GM21529 (cell line): ENCODE data around the gene NSMCE1.
"Not testable (repeated sequence)": the region's sequence is repeated elsewhere in the genome, so short reads cannot be mapped to it uniquely, and the experiment has no call there.

Experiments
- ATAC-seq: cut with Tn5 transposase; IDR thresholded peaks from one replicate; pipeline ENCODE4 v1.9.1; 2021; ENCODE audit not compliant: unreplicated experiment

The NSMCE1 gene

DNA sequence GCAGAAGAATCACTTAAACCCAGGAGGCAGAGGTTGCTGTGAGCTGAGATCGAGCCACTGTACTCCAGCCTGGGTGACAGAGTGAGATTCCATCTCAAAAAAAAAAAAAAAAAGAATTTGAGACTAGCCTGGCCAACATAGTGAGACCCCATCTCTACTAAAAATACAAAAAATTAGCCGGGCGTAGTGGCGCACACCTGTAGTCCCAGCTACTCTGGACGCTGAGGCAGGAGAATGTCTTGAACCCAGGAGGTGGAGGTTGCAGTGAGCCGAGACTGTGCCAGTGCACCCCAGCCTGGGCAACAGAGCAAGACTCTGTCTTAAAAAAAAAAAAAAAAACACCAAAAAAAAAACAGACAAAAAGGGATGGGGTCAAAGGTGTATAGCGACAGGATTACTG is 4.1 kb upstream of the NSMCE1 start:
- ATAC-seq, result not testable (repeated sequence)

DNA sequence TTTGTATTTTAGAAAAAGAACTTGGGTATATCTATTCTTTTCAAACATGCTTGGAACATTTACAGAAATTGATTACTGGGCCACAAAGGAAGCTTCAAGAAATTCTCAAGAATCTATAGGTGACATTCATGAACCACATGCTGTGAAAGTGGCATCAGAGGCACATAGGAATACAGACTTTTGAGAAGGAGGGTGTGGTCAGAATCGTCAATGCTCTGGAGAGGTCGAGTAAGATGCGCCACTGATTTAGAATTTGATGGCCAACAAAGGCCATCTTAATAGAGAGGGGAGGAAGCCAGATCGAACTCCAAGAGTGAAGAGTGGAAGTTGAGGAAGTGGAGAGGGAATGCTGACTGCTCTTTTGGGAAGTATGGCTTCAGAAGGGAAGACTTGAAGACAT is 3.5 kb upstream of the NSMCE1 start:
- ATAC-seq, result no peak

DNA sequence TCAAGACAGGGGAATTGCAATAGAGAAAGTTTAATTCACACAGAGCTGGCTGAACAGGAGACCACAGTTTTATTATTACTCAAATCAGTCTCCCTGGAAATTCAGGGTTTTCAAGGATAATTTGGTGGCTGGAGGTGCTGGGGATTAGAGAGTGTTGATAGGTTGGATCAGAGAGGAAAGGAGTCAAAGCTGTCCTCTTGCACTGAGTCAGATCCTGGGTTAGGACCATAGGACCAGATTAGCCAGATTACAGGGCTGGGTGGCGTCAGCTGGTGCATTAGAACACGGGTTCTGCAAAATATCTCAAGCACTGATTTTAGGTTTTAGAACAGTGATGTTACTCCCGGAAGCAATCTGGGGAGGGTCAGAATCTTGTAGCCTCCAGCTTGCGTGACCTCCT is 1.8 kb upstream of the NSMCE1 start:
- ATAC-seq, result no peak

DNA sequence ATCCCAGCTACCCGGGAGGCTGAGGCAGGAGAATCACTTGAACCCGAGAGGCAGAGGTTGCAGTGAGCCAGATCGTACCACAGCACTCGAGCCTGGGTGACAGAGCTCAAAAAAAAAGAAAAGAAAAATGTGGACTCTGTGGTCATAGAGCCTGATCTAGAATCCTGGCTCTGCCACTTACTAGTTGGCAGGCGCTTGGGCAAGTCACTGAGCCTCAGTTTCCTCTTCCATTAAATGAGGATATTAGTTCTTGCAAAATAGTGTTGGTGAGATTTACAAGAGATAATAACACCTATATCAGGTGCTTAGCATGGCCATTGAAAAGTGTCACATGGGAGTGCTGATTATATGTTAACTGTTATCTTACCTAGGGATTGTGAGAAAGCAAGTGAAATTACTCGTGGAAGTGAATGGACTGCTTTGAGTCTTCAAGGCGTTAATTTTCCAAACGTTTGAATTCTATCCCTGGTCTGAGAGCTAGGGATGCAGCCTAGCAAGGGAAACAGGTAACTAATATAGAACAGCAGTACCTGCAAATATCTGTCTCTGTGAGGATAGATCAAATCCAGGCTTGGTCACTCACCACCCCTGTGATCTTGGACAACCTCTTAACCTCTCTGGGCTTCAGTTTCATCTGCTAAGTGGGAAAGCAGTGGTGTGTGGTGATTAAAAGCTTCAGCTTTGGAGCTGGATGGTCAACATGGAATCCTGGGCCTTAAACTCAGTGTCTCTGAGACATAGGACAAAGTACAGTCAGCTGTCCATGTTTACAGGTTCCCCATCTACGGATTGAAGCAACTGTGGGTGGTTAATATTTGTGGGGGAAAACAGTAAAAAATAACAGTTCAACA is 953 bp upstream of the NSMCE1 start:
- no peak for ATAC-seq

DNA sequence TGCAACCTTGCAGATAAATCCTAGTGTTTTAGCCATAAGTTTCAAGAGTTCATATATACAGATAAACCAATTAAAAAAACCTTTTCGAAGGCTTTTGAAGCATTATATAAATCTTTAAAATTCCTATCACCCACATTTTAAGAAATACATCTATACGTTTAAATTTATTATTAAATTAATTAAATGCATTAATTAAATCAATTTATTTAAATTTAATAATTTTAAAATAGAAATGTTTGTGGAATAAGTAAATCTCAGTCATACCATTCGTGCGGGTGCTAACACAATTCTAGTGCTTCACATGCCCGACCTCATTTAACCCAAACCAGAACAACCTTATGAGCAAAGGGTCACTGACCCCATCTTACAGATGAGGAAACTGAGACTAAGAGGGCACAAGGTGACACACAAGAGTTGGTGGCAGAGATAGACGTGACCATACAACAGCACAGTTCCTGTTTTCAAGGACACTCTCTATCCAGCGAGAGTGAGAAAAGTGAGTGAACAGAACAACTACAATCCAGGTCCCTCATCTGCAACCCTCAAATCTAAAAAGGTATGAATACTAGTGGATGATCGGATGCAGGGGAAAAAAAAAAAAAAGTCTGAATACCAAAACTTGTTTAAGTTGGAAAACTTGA is 1.4 kb downstream of the NSMCE1 start:
- no peak for ATAC-seq

DNA sequence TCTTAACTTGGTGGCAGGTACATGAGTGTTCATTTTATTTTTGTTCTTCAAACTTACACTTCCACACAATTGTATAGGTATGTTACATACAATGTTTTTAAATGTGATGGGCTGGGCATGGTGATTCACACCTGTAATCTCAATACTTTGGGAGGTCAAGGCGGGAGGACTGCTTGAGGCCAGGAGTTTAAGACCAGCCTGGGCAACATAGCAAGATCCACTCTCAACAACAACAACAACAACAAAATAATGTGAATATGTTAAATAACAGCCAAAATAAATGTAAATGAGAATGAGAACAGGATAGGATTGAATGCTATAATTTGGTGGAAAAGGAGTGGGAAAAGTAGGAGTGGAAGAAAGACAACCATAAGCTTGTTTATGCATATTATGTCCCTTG is 2.6 kb downstream of the NSMCE1 start:
- ATAC-seq, result no peak

DNA sequence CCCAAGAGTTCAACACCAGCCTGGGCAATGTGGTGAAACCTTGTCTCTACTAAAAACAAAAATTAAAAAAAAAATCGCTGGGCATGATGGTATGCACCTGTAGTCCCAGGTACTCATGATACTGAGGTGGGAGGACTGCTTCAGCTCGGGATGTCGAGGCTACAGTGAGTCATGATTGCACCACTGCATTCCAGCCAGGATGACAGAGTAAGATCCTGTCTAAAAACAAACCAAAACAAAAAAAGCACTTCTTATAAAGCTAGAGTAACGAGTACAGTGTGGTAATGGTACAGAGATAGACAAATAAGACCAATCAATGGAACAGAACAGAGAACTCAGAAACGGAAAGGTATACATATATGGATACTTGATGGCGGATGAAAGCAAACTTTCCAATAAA is 4.4 kb downstream of the NSMCE1 start:
- no peak for ATAC-seq

DNA sequence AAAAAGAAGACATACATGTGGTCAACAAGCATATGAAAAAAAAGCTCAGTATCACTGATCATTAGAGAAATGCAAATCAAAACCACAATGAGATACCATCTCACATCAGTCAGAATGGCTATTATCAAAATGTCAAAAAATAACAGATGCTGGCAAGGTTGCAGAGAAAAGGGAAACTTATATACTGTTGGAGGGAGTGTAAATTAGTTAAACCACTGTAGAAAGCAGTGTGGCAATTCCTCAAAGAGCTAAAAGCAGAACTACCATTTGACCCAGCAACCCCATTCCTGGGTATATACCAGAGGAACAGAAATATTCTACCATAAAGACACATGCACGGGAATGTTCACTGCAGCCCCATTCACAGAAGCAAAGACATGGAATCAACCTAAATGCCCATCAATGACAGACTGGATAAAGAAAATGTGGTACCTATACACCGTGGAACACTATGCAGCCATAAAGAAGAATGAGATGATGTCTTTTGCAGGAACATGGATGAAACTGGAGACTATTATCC is 5.6 kb downstream of the NSMCE1 start:
- not testable (repeated sequence) for ATAC-seq

DNA sequence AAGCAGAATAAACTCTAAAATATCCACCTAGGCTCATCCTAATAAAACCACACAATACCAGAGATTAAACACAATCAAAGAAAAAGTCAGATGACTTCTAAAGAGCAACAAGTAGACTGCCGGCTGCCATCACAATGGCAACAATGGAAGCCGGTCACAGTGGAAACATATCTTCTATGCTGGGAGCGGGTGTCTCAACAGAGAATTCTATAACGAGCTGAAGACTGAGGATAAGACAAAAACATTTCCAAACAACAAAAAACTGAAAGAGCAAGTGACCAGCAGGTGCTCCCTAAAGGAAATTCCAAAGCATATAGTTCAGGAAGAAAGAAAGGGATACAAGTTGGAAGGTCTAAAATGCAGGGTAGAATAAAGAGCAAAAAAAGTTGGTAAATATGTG is 8.9 kb downstream of the NSMCE1 start:
- no peak for ATAC-seq

DNA sequence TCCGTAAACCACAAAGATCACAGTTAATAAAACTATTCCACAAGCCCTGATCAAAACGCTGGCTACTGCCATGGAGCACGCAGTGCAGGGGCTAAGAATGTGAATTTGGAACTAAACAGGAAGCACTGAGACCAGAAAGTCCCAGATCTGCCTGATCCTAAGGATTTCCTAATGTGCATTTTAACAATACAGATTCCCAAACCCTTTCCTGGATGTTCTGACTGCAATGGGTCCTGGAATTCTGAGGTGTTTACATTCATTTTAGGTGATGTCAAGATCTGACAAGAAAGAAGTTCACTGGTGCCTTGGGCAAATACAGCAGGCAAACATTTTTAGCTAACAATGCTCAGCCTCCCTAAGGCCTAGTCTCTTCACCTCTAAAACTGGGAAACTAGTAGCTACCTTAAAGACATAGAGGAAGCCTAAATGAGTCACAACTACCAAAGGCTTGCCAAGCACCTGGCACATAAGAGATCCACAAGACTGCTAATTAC is 10.3 kb downstream of the NSMCE1 start:
- no peak for ATAC-seq

DNA sequence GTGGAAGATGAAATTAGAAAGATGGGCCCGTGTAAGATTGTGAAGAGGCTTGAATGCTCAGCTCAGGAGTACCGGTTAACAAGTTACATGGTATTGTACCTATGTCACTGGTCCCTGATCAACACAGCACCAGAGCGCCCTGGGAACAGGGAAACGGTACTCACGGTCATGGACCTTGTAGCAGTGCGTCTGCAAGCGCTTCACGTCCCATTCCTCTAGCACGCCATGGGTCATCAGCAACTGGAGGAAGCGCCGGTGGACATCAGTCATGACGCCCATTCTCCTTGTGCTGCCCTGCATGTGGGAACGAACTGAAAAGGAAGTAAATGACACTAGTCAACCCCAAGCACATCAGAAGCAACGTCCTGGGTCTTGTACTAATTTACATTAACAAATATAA is 11.3 kb downstream of the NSMCE1 start:
- ATAC-seq, result no peak

DNA sequence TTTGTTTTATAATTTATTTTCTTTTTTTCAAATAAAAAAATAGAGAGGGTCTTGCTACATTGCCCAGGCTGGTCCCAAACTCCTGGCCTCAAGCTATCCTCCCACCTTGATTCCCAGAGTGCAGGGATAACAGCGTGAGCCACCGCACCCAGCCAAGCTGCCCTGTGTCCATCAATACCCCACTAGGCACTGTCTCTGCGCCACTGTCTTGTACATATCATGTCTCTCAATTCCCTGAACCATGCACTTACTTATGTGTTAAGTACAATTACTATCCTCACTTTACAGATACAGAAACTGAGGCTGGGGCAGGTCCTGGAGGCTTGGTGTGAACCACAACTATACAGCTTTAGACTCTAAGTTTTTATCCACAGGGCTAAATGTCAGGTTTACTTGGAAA is 11.7 kb downstream of the NSMCE1 start:
- ATAC-seq, result no peak

DNA sequence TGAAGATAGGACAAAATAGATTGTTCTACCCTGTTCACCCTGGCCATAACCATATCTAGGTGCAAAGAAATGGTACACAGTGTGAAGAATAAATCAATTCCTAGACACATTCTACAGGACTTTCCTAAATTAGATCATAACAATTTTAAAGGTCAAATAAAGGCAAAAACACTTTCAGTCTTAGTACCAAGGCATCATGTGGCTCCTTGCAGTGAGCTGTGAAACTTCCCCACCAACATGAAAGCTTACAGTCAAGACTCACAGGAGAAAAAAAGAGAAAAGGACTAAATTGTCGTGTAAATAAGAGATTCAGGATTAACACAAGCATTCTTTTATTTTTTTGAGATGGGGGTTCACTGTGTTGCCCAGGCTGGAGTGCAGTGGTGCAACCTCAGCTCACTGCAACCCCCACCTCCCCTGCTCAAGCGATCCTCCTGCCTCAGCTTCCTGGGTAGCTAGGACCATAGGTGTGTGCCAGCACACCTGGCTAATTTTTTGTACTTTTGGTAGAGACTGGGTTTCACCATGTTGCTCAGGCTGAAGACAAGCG is 14.2 kb downstream of the NSMCE1 start:
- peak; percentile 70 for ATAC-seq

DNA sequence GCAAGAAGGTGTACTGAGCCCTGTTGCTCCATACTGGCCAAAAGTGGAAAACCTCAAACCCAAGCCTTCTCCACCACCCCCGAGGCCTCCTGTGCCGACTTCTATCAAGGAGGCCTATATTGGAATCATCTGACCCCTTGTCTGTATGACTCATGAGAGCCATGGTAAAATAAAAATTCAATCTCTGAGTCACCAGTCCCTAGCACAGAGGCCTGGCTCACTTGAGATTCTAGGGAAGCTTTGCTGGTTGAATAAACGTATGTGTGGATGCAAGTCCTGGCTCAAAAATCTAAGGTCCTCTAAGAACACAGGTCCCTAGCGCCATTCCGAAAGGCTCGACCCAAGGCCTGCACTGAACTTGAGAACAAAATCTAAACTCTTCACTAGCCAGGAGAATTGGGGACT is 15.0 kb downstream of the NSMCE1 start:
- no peak for ATAC-seq

DNA sequence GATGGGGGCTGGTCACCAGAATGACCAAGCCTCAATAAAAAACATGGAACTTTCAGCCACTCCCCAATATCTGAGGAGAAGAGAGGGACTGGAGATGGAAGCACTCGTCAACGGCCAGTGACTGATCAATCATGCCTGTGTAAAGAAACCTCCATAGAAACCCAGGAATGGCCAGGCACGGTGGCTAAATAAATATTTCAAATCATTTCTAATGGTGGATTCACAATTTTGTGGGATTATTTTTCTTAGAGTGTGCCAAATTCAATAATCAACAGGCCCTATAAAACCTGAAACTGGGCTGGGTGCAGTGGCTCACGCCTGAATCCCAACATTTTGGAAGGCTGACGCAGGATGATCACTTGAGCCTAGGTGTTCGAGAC is 16.4 kb downstream of the NSMCE1 start:
- no peak for ATAC-seq

DNA sequence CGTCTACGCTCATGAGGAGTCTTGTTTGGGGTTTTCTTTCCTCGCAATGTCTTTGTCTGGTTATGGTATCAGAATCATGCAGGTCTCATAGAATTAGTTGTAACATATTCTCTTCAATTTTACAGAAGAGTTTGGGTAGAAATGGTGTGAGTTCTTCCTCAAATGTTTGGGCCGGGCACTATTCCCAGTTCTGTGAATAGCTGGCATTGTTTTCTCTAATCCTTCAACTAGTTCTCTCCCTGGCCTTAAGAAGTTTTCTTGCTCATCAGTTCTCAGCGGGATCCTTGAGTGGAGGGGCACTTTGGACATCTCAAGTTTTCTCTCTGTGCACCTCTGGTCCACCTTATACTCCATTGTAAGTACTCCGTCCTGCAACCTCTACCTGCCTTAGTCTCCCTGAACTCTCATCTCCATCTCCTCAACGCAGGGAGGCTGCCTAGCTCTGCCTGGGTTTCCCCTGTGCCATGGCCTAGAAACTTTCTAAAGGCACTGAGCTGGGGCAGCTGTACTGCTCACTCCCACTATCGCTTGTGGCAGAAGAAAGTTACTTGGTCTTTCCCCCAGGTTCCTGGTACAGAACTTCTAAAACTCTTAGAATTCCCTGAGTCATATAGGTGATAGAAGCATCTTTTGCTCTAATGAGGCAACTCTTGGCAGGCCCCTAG is 16.9 kb downstream of the NSMCE1 start:
- no peak for ATAC-seq

DNA sequence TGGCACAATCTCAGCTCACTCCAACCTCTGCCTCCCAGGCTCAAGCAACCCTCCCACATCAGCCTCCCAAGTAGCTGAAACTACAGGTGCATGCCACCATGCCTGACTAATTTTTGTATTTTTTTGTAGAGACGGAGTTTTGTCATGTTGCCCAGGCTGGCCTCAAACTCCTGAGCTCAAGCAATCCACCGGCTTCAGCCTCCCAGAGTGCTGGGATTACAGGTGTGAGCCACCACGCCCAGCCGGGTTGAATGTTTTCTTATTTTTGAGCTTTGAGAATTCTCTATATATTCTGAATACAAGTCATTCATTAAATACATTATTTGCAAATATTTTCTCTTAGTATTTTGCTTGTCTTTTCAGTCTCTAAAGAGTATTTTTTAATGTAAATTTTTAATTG is 19.7 kb downstream of the NSMCE1 start:
- ATAC-seq, result not testable (repeated sequence)

DNA sequence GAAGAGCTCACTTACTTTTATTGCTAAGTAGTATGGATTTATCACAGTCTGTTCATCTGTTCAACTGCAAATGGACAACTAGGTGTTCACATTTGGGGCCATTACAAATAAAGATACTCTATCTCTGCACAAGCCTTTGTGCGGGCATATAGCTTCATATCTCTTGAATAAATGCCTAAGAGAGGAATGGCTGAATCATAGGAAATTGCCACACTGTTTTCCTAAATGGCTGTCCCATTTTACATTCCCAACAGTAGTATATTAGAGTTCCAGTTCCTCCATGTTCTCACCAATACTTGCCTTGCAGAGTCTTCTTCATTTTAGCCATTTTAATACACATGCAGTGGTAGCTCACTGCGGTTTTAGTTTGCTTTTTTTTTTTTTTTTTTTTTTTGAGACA is 20.5 kb downstream of the NSMCE1 start:
- ATAC-seq, result no peak

DNA sequence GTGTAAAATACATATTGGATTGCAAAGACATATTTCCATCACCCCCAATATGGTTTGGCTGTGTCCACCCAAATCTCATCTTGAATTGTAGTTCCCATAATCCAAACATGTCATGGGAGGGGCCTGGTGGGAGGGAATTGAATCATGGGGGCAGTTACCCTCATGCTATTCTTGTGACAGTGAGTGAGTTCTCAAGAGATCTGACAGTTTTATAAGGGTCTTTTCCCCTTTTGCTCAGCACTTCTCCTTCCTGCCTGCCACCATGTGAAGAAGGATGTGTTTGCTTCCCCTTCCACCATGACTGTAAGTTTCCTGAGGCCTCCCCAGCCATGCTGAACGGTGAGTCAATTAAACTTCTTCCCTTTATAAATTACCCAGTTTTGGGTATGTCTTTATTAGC is 21.5 kb downstream of the NSMCE1 start:
- not testable (repeated sequence) for ATAC-seq

DNA sequence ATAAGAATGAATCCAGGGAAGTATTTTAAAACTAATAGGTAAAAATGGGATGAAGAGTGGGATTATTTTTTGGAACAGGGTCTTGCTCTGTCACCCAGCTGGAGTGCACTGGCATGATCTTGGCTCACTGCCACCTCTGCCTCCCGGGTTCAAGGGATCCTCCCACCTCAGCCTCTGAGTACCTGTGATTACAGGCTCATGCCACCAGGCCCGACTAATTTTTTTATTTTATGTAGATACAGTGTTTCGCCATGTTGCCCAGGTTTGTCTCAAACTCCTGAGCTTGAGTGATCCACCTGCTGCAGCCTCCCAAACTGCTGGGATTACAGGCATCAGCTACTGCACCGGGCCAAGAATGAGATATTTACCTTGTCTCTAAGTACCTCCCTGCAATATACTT is 22.1 kb downstream of the NSMCE1 start:
- no peak for ATAC-seq
